Activated CD8-positive, alpha-beta memory T cell treated with anti-CD3 and anti-CD28 coated beads, Interleukin-2, amount 50 U/mL, for 4 hours (primary cell): ENCODE data around the gene PLAU.
"Not testable (repeated sequence)": the region's sequence is repeated elsewhere in the genome, so short reads cannot be mapped to it uniquely, and the experiment has no call there.

ENCODE experiments used
- DNase-seq: peaks from one replicate; pipeline ENCODE4 v3.0.0-alpha.2; 2020

Gene PLAU

GRCh38 chr10:73922864-73923133 is 11.9 kb downstream of the PLAU start:
- DNase-seq = no peak

GRCh38 chr10:73923935-73924598 is 13.1 kb downstream of the PLAU start:
- DNase-seq = no peak

- DNase-seq = no peak
Measured at GRCh38 chr10:73924935-73925334, 14.0 kb downstream of the PLAU start.

GRCh38 chr10:73925539-73925938 is 14.6 kb downstream of the PLAU start:
- DNase-seq = no peak

- no peak for DNase-seq
Measured at GRCh38 chr10:73926152-73926764, 15.3 kb downstream of the PLAU start.

GRCh38 chr10:73930630-73931327 is 19.8 kb downstream of the PLAU start:
- DNase-seq = not testable (repeated sequence)

- peak; percentile 63 for DNase-seq
Measured at GRCh38 chr10:73931767-73932619, 21.1 kb downstream of the PLAU start.

GRCh38 chr10:73932620-73933112 is 21.7 kb downstream of the PLAU start:
- DNase-seq = no peak

- no peak for DNase-seq
Measured at GRCh38 chr10:73934074-73934473, 23.1 kb downstream of the PLAU start.

GRCh38 chr10:73935895-73936294 is 25.0 kb downstream of the PLAU start:
- DNase-seq = no peak

- no peak for DNase-seq
Measured at GRCh38 chr10:73937333-73938043, 26.6 kb downstream of the PLAU start.

GRCh38 chr10:73940634-73941221 is 29.8 kb downstream of the PLAU start:
- peak; percentile 88 for DNase-seq

GRCh38 chr10:73941300-73941699 is 30.4 kb downstream of the PLAU start:
- no peak for DNase-seq

GRCh38 chr10:73944356-73945100 is 33.6 kb downstream of the PLAU start:
- no peak for DNase-seq

GRCh38 chr10:73946253-73947145 is 35.6 kb downstream of the PLAU start:
- no peak for DNase-seq

- no peak for DNase-seq
Measured at GRCh38 chr10:73948947-73949633, 38.2 kb downstream of the PLAU start.

GRCh38 chr10:73950155-73950948 is 39.4 kb downstream of the PLAU start:
- DNase-seq = no peak

GRCh38 chr10:73953665-73954064 is 42.7 kb downstream of the PLAU start:
- DNase-seq = no peak

GRCh38 chr10:73954737-73955136 is 43.8 kb downstream of the PLAU start:
- no peak for DNase-seq
